Measurements from ENCODE around the gene APCDD1L. TPM values are rescaled to one million over a fixed set of nuclear protein-coding genes. Genes with fewer than 3 reads are reported as not detected.

The APCDD1L gene
- total and polyA plus RNA-seq, 11 donors: 0.24 to 1.1 (median 0.60) TPM; not detected in 2

DNA sequence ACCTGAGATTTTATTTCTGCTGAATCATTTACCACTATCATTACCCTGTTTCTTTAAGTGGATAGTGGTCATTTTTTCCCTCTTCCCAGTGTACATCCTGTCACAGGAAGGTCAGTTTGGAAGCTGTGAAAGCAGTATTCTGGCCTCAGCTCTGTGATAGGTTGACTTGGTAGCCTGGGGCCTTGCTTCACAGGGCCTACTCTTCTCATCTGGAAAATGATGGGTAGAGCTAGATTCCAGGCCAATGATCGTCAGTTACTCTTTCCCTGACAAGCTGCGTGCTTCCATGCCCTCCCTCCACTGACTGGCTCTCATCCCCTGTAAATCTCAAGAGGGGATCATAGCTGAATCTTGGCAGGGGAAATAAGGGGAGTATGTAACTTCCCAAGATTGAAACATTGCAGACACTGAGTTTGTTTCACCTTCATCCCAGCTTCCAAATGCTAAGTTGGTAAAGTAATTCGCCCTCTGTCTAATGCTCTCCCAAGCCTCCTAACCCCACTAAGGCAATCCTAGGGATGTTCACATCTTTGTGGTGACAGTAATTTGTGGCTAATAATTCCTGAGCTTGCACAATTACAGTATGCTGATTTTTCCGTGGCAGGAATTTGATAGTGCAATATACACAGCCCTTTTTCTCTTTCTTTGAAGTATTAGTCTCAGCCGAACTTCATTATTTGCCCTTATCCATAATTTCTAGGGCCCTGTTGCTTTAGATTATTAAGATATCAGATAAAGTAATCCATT lies 75.0 kb downstream of the APCDD1L start:
- ATAC-seq (peak in 3 of 4 donors; percentile 38 to 86 (median 57)), DNase-seq (no peak)
- peak overlapping the region in 11 of 12 donors; percentile 22 to 56 (median 44) for H3K27ac ChIP-seq
- H3K4me3 ChIP-seq: no peak overlapping the region
- TF ChIP-seq, protein P1, sequence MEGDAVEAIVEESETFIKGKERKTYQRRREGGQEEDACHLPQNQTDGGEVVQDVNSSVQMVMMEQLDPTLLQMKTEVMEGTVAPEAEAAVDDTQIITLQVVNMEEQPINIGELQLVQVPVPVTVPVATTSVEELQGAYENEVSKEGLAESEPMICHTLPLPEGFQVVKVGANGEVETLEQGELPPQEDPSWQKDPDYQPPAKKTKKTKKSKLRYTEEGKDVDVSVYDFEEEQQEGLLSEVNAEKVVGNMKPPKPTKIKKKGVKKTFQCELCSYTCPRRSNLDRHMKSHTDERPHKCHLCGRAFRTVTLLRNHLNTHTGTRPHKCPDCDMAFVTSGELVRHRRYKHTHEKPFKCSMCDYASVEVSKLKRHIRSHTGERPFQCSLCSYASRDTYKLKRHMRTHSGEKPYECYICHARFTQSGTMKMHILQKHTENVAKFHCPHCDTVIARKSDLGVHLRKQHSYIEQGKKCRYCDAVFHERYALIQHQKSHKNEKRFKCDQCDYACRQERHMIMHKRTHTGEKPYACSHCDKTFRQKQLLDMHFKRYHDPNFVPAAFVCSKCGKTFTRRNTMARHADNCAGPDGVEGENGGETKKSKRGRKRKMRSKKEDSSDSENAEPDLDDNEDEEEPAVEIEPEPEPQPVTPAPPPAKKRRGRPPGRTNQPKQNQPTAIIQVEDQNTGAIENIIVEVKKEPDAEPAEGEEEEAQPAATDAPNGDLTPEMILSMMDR (IDR thresholded peaks at IDR 0.05): no peak
- no peak for TF ChIP-seq POLR2A (IDR thresholded peaks at IDR 0.05)
- H3K36me3 ChIP-seq: peaks cover 0 to 76% (median 27%) of the 10 kb centered on the region in 9 donors
- intact Hi-C loops (cut with DNase I): loop anchor here in 1 of 10 donors (10.0 kb wide), 1 partner anchor 45 kb away; no protein-coding TSS in a partner anchor
- H3K9me3 ChIP-seq: no peaks in the 10 kb centered on the region
- no peaks in the 10 kb centered on the region for H3K27me3 ChIP-seq
- 67 to 79% (median 71%) methylated on average over 5 of the region's 5 CpGs for WGBS, 4 donors
- H3K4me1 ChIP-seq: peaks cover 0 to 26% (median 17%) of the 10 kb centered on the region in 12 donors

DNA sequence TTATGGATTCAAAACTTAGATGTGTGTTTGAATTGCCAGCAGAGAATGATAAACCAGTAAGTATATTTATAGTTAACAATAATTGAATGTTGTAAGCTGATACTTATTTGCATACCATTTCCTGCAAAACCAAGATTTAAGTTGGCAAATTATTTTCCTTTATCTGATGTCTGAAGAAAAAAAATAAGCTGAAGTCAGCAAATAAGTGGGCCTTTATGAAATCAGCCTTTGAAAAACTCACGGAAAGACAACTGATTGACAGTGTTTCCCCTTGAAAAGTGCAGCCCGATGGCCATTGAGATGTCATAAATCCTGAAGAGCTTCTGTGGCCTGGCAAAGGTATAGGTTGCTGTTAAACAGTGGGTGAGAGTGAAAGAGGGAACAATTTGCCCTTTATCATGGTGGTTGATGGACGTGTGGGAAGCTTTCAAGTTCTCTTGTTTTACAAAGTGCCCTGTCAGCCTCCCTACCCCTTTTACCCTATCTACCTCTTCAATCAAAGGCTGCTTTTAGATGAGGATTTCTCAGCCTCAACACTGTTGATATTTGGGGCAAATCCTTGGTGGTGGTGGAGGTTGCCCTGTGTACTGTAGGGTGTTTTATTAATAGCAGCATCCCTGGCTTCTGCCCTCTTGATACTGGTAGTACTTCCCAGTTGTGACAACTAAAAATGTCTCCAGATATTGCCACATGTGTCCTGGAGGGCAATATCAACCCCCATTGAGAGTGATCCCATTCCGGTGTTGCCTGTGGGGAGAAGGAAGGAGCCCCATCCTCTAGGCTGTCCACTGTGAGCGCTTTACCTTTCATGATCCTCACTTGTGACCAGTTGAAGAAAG lies 76.0 kb downstream of the APCDD1L start:
- TF ChIP-seq, protein P1 (IDR thresholded peaks at IDR 0.05): no peak
- no peak for TF ChIP-seq POLR2A (IDR thresholded peaks at IDR 0.05)
- no peak overlapping the region for H3K4me3 ChIP-seq
- H3K27ac ChIP-seq: peak overlapping the region in 11 of 12 donors; percentile 22 to 56 (median 44)
- H3K27me3 ChIP-seq: no peaks in the 10 kb centered on the region
- intact Hi-C loops (cut with DNase I): no loop called here
- no peak for DNase-seq
- H3K9me3 ChIP-seq: no peaks in the 10 kb centered on the region
- peak; percentile 41 to 82 (median 64) for ATAC-seq
- H3K36me3 ChIP-seq: peaks cover 0 to 71% (median 16%) of the 10 kb centered on the region in 9 donors
- WGBS, 4 donors: 67 to 77% (median 72%) methylated on average over 5 of the region's 5 CpGs
- peaks cover 0 to 26% (median 15%) of the 10 kb centered on the region in 12 donors for H3K4me1 ChIP-seq

DNA sequence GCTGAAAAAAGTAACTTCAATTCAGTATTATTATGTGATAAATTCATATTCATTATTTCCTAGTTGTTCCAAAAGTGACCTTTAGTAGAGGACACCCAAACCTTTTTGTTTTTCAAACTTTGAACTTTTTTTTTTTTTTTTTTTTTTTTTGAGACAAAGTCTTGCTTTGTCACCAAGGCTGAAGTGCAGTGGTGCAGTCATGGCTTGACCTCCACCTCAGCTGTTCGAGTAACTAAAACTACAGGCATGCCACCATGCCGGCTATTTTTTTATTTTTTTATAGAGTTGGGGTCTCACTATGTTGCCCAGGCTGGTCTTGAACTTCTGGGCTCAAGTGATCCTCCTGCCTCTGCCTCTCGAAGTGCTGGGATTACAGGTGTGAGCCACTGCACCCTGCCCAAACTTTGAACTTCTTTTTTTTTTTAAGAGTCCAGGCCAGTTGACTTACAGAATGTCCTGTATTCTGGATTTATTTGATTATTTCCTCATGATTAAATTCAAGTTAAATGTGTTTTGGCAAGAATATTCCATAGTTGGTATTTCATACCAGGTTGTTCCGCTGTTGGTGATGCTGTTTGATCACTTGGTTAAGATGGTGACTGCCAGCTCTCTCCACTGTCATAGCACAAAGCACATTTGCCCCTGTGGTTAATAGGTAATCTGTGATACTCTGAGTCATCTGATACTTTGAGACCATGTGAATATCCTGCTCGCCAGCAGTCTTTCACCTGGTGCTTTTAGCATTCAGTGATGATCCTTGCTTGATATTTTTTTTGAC lies 78.1 kb downstream of the APCDD1L start:
- H3K4me3 ChIP-seq: no peak overlapping the region
- DNase-seq (no peak), ATAC-seq (no peak)
- H3K9me3 ChIP-seq: no peaks in the 10 kb centered on the region
- intact Hi-C loops (cut with DNase I): no loop called here
- WGBS, 4 donors: 93 to 97% (median 96%) methylated on average over 5 of the region's 5 CpGs
- H3K27me3 ChIP-seq: no peaks in the 10 kb centered on the region
- TF ChIP-seq, protein P1 (IDR thresholded peaks at IDR 0.05): no peak
- no peak for TF ChIP-seq POLR2A (IDR thresholded peaks at IDR 0.05)
- H3K27ac ChIP-seq: no peak overlapping the region
- peaks cover 0 to 55% (median 8%) of the 10 kb centered on the region in 9 donors for H3K36me3 ChIP-seq
- H3K4me1 ChIP-seq: peaks cover 0 to 39% (median 33%) of the 10 kb centered on the region in 12 donors

Measured in heart left ventricle (tissue), 16 donors.